ENCODE results near the gene FILIP1. TPM values are rescaled to one million over a fixed set of nuclear protein-coding genes. Genes with fewer than 3 reads are reported as not detected.

FILIP1 gene
- total and polyA plus RNA-seq, 2 of the 8 experiments (the other 6 are each of a cell fraction or from before 2014, with no cell fraction given), result 2.4 to 5.7 TPM

DNA sequence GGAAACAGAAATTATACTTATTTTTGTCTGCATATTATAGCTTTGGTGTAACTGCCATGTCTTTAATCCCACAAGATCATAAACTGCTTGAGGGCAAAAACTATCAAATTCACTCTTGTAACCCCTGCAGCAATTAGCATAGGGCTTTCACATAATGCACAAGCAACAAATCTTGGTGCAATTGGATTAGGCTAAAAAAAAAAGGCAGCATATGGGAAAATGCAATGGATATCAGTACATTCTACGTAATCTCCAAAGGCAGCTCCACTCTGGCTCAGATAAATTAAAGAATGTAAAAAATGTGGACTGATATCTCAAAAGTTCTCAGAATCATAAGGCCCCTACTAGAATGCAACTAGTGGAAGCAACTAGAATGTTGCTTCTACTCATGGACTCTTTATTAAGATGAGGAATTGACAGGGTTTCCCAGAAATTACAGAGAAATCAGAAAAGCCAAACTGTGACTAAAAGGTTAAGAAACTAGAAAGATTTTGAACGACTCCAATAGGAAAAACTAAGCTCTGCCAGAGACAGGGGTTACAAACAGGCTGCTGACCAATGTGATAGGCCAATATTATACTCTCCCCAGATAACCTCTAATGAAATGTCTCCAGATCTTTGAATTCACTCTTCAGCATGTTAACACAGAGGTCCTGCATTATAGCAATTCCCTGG, 55.0 kb downstream of the FILIP1 start (continued):
- TF ChIP-seq, protein P1, sequence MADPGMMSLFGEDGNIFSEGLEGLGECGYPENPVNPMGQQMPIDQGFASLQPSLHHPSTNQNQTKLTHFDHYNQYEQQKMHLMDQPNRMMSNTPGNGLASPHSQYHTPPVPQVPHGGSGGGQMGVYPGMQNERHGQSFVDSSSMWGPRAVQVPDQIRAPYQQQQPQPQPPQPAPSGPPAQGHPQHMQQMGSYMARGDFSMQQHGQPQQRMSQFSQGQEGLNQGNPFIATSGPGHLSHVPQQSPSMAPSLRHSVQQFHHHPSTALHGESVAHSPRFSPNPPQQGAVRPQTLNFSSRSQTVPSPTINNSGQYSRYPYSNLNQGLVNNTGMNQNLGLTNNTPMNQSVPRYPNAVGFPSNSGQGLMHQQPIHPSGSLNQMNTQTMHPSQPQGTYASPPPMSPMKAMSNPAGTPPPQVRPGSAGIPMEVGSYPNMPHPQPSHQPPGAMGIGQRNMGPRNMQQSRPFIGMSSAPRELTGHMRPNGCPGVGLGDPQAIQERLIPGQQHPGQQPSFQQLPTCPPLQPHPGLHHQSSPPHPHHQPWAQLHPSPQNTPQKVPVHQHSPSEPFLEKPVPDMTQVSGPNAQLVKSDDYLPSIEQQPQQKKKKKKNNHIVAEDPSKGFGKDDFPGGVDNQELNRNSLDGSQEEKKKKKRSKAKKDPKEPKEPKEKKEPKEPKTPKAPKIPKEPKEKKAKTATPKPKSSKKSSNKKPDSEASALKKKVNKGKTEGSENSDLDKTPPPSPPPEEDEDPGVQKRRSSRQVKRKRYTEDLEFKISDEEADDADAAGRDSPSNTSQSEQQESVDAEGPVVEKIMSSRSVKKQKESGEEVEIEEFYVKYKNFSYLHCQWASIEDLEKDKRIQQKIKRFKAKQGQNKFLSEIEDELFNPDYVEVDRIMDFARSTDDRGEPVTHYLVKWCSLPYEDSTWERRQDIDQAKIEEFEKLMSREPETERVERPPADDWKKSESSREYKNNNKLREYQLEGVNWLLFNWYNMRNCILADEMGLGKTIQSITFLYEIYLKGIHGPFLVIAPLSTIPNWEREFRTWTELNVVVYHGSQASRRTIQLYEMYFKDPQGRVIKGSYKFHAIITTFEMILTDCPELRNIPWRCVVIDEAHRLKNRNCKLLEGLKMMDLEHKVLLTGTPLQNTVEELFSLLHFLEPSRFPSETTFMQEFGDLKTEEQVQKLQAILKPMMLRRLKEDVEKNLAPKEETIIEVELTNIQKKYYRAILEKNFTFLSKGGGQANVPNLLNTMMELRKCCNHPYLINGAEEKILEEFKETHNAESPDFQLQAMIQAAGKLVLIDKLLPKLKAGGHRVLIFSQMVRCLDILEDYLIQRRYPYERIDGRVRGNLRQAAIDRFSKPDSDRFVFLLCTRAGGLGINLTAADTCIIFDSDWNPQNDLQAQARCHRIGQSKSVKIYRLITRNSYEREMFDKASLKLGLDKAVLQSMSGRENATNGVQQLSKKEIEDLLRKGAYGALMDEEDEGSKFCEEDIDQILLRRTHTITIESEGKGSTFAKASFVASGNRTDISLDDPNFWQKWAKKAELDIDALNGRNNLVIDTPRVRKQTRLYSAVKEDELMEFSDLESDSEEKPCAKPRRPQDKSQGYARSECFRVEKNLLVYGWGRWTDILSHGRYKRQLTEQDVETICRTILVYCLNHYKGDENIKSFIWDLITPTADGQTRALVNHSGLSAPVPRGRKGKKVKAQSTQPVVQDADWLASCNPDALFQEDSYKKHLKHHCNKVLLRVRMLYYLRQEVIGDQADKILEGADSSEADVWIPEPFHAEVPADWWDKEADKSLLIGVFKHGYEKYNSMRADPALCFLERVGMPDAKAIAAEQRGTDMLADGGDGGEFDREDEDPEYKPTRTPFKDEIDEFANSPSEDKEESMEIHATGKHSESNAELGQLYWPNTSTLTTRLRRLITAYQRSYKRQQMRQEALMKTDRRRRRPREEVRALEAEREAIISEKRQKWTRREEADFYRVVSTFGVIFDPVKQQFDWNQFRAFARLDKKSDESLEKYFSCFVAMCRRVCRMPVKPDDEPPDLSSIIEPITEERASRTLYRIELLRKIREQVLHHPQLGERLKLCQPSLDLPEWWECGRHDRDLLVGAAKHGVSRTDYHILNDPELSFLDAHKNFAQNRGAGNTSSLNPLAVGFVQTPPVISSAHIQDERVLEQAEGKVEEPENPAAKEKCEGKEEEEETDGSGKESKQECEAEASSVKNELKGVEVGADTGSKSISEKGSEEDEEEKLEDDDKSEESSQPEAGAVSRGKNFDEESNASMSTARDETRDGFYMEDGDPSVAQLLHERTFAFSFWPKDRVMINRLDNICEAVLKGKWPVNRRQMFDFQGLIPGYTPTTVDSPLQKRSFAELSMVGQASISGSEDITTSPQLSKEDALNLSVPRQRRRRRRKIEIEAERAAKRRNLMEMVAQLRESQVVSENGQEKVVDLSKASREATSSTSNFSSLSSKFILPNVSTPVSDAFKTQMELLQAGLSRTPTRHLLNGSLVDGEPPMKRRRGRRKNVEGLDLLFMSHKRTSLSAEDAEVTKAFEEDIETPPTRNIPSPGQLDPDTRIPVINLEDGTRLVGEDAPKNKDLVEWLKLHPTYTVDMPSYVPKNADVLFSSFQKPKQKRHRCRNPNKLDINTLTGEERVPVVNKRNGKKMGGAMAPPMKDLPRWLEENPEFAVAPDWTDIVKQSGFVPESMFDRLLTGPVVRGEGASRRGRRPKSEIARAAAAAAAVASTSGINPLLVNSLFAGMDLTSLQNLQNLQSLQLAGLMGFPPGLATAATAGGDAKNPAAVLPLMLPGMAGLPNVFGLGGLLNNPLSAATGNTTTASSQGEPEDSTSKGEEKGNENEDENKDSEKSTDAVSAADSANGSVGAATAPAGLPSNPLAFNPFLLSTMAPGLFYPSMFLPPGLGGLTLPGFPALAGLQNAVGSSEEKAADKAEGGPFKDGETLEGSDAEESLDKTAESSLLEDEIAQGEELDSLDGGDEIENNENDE (IDR thresholded peaks at IDR 0.05; ENCODE audit: insufficient replicate concordance, low read length), result no peak
- no peak for TF ChIP-seq SIRT6 (IDR thresholded peaks at IDR 0.05; ENCODE audit: low read length)
- TF ChIP-seq CEBPB (IDR thresholded peaks at IDR 0.05; ENCODE audit: low read depth, low read length), result no peak

Measured in H1 (cell line).